A673 (cell line): ENCODE results near the gene TNFSF13. TPM values are rescaled to one million over a fixed set of nuclear protein-coding genes. Genes with fewer than 3 reads are reported as not detected.

Experiments
- BruUV-seq: library from RNA; stranded (reverse); fragments of 400-500 nt; replicated peaks from 2 replicates; lab custom pipeline; 2021; lab: Mats Ljungman, UMichigan
- CTCF ChIA-PET: fragments of 300-600 bp; sonication (Branson Sonifier 250); formaldehyde crosslinking; loops from one replicate; lab custom pipeline; 2022; ENCODE audit warnings: antibody characterized with exemption; lab: Charles Lee
- POLR2A ChIA-PET: fragments of 300-600 bp; sonication (Branson Sonifier 250); formaldehyde crosslinking; loops from one replicate; lab custom pipeline; 2022; ENCODE audit warnings: antibody characterized with exemption; ENCODE audit not compliant: low non-redundant PET; lab: Charles Lee
- DNase-seq: peaks from one replicate; pipeline ENCODE4 v3.0.0-alpha.2; 2015; ENCODE audit warnings: low spot score
- H3K27ac ChIP-seq: fragments of 200-600 bp; sonication (generic); 2 replicates; pipeline ENCODE4 v1.5.1; 2016; ENCODE audit warnings: mixed run types, low read depth, mild to moderate bottlenecking, mixed read lengths, antibody characterized with exemption, low read length; ENCODE audit not compliant: poor library complexity, severe bottlenecking
- H3K27me3 ChIP-seq: fragments of 200-600 bp; sonication (generic); replicated peaks from 2 replicates; pipeline ENCODE4 v1.6.1; 2017; ENCODE audit warnings: mixed run types, low read depth, mild to moderate bottlenecking, mixed read lengths, antibody characterized with exemption, low read length; ENCODE audit not compliant: insufficient read depth, poor library complexity
- H3K36me3 ChIP-seq: fragments of 200-600 bp; sonication (generic); 2 replicates; pipeline ENCODE4 v1.6.1; 2016; ENCODE audit warnings: mixed run types, mild to moderate bottlenecking, mixed read lengths, antibody characterized with exemption, low read length; ENCODE audit not compliant: insufficient read depth, poor library complexity, severe bottlenecking
- H3K4me1 ChIP-seq: fragments of 200-600 bp; sonication (generic); 2 replicates; pipeline ENCODE4 v1.6.1; 2017; ENCODE audit warnings: mixed run types, mild to moderate bottlenecking, mixed read lengths, antibody characterized with exemption, low read length; ENCODE audit not compliant: insufficient read depth, poor library complexity, severe bottlenecking
- H3K4me3 ChIP-seq: fragments of 200-600 bp; sonication (generic); 2 replicates; pipeline ENCODE4 v1.5.1; 2016; ENCODE audit warnings: low read depth, mixed run types, mild to moderate bottlenecking, mixed read lengths, low read length; ENCODE audit not compliant: poor library complexity, severe bottlenecking
- H3K9me3 ChIP-seq: fragments of 200-600 bp; sonication (generic); 2 replicates; pipeline ENCODE4 v1.6.1; 2016; ENCODE audit warnings: mixed run types, low read depth, mild to moderate bottlenecking, mixed read lengths, antibody characterized with exemption, low read length; ENCODE audit not compliant: poor library complexity, severe bottlenecking
- EZH2 ChIP-seq: fragments of 200-600 bp; sonication (generic); IDR thresholded peaks from 2 replicates; pipeline ENCODE4 v1.6.1; 2017; ENCODE audit warnings: borderline replicate concordance, low read depth, mild to moderate bottlenecking, mixed read lengths, antibody characterized with exemption, low read length; ENCODE audit not compliant: poor library complexity, severe bottlenecking
- intact Hi-C: fragments of 100-400 bp; cut with micrococcal nuclease; formaldehyde crosslinking; loops from one replicate; pipeline ENCODE4 v1.10.0; 2022; ENCODE audit not compliant: unreplicated experiment
- total RNA-seq: library from RNA; stranded (reverse); gene quantifications from 2 replicates; pipeline ENCODE4 v1.2.3, GENCODE V29; 2021
- TF ChIP-seq, protein P1 (sequence below): fragments of 300-800, 200-600 bp; sonication (generic); conservative IDR thresholded peaks from 2 replicates; pipeline ENCODE4 v1.5.1; 2017; ENCODE audit warnings: low read depth, mild to moderate bottlenecking, antibody characterized with exemption, low read length, moderate library complexity, mixed read lengths

The TNFSF13 gene
- total RNA-seq, 1 experiment from 2014 or later: 0.69 TPM

DNA sequence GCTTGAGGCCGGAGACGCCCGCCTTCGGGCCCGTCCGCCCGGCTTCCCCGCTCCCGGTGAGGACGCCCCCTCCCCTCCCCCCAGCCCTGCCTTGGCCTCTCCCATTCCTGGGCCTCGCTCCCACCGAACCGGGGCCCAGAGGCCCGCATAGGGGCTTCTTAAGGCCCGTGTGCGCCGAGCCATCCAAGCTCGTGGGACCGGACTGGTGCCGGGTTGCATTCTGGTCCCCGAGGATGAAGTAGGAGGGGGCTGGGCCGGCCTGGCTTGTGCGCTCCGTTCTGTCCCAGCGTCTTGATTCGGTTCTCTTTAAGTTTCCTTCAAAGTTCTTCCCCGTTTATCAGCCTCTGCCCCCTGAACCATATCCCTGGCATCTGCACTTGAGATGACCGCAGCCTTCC is 3.7 kb downstream of the TNFSF13 start:
- Histone ChIP-seq H3K27me3 (no peaks in the 10 kb centered on the region), H3K27ac (peak overlapping the region; percentile 92), H3K36me3 (peaks cover 38% of the 10 kb centered on the region), H3K4me1 (peaks cover 33% of the 10 kb centered on the region), H3K4me3 (peak overlapping the region; percentile 90), H3K9me3 (no peaks in the 10 kb centered on the region)
- BruUV-seq: TSS peak; percentile 43
- intact Hi-C loops: no loop called here
- CTCF ChIA-PET: no interaction called here
- no peak for TF ChIP-seq EZH2
- TF ChIP-seq, protein P1, sequence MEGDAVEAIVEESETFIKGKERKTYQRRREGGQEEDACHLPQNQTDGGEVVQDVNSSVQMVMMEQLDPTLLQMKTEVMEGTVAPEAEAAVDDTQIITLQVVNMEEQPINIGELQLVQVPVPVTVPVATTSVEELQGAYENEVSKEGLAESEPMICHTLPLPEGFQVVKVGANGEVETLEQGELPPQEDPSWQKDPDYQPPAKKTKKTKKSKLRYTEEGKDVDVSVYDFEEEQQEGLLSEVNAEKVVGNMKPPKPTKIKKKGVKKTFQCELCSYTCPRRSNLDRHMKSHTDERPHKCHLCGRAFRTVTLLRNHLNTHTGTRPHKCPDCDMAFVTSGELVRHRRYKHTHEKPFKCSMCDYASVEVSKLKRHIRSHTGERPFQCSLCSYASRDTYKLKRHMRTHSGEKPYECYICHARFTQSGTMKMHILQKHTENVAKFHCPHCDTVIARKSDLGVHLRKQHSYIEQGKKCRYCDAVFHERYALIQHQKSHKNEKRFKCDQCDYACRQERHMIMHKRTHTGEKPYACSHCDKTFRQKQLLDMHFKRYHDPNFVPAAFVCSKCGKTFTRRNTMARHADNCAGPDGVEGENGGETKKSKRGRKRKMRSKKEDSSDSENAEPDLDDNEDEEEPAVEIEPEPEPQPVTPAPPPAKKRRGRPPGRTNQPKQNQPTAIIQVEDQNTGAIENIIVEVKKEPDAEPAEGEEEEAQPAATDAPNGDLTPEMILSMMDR: no peak
- POLR2A ChIA-PET: no interaction called here
- DNase-seq: no peak

DNA sequence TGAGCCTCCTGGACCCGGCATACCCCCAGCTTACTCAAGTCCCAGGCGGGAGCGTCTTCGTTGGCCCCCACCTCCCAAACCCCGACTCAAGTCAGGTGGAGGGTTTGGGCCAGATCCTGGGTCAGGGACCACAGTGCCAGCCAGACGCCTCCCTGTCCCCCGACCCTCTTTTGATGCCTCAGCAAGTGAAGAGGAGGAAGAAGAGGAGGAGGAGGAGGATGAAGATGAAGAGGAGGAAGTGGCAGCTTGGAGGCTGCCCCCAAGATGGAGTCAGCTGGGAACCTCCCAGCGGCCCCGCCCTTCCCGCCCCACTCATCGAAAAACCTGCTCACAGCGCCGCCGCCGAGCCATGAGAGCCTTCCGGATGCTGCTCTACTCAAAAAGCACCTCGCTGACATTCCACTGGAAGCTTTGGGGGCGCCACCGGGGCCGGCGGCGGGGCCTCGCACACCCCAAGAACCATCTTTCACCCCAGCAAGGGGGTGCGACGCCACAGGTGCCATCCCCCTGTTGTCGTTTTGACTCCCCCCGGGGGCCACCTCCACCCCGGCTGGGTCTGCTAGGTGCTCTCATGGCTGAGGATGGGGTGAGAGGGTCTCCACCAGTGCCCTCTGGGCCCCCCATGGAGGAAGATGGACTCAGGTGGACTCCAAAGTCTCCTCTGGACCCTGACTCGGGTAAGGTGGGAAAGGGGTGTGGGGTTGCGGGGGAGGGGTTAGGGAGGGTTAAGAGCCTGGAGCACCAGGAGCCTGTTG is 4.7 kb downstream of the TNFSF13 start:
- Histone ChIP-seq H3K4me3 (peak overlapping the region; percentile 90), H3K36me3 (peaks cover 38% of the 10 kb centered on the region), H3K9me3 (no peaks in the 10 kb centered on the region), H3K4me1 (peaks cover 23% of the 10 kb centered on the region), H3K27me3 (no peaks in the 10 kb centered on the region), H3K27ac (no peak overlapping the region)
- no TSS peak for BruUV-seq
- TF ChIP-seq, protein P1: no peak
- no peak for TF ChIP-seq EZH2
- POLR2A ChIA-PET: no interaction called here
- intact Hi-C loops: no loop called here
- CTCF ChIA-PET: interaction anchor here (0.7 kb wide), 1 partner anchor 271 kb away, joined by 4 read pairs; no protein-coding TSS in a partner anchor
- DNase-seq: no peak

DNA sequence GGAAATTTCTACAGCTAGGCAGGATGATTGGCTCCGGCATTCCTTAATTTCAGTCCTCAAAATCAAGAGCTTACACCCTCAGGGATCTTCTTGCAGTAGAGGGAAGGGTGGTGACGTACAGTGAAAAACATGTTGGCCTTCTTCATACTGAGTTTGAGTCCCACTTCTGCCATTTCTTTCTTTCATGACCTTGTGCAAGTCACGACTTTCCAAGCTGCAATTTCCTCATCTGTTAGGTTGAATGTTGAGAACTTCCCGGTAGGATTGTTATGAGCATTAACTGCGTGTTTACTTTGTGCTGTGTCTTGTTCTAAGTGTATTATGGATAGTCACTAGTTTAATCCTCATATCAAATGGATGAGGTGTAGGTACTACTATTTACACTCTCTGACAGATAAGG is 11.0 kb downstream of the TNFSF13 start:
- DNase-seq: no peak
- Histone ChIP-seq H3K4me1 (peaks cover 1% of the 10 kb centered on the region), H3K4me3 (no peak overlapping the region), H3K9me3 (no peaks in the 10 kb centered on the region), H3K27ac (no peak overlapping the region), H3K27me3 (no peaks in the 10 kb centered on the region), H3K36me3 (peaks cover 64% of the 10 kb centered on the region)
- intact Hi-C loops: no loop called here
- BruUV-seq: no TSS peak
- ChIA-PET POLR2A (interaction anchor here (0.7 kb wide), 1 partner anchor 333 kb away, joined by 4 read pairs; no protein-coding TSS in a partner anchor), CTCF (no interaction called here)
- TF ChIP-seq EZH2: no peak
- TF ChIP-seq, protein P1: no peak
